ENCODE results near the gene C1orf53.

C1orf53 gene

DNA sequence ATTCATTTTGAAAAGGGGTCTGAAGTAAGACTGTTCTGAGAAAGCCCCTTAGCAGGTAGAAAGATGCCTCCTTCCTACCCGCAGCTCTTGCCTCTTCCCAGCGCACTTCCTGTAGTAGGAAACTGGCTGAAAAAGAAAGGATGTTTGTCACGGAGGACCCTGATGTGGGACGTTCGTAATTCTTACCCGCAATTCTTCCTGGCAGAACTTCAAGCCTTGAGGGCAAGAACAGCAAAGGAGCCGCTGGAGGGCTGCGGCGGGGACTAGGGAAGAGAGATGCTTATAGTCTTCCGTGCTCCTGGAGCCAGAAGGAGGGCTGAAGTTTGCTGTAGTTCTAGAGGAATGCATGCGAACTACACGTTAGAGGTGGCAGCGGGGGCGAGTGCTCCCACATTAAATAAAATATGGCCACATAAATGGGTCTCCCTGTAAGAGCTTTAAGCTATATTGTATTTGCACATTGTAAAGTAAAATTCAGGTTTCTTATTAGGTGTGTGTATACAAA, 6.3 kb downstream of the C1orf53 start:
- no peak for DNase-seq (ENCODE audit: low read depth)

DNA sequence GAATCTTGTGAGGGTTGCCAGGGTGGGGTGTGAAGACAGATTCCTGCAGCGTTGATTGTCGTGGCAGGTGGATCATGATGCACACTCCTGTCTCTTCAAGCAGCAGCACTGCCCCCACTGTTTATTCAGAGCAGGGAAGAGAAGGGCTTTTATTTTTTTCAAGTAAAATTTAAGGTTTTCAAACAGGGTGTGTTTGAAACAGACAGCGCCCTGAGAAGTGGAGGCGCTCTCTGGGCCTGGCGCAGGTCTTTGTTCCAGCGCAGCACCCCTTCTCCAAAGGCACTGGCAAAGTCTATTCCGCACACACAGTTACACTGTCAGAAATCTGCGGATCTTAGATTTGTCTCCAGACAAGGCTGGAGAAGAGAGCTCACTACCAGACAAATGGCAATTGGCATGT, 7.0 kb downstream of the C1orf53 start:
- DNase-seq (ENCODE audit: low read depth) = no peak

DNA sequence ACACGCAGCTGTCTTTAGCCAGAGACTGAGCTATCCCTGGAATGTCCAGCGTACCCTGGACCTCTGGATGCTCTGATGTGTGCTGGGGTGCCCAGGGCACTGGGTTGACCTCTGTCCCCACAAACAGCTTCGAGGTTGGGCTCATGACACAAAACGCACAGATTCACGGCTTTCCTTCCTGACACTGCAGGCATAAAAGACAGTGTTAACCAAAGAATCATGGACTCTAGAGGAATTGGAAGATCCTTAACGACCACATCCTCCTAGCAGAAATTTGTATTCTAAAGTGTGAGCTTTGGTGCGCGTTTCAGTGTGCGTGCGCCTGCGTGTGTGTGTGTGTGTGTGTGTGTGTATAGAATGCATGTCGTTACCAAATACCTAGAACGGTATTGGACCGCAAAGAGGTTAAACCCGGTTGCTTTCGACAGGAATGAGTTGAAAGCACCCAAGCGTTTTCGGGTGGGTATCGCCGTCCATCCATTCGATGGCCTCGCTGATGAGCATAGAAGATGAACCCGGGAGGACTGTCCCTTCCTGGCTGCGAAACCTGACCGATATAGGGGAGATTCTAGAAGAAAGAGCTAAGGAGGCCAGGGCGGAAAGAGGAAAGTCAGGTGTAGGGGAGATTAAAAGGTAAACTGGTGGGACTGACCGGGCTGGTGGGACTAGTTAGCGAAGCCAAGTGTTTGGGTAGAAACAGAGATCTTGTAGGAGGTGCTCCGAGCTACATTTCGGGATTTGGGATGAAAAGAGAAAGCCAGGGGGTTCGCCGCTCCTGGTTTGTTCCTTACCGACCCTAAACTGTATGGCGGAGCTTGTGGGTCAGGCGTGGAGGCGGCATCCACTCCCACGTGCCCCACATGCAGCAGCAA, 7.9 kb downstream of the C1orf53 start:
- no peak for DNase-seq (ENCODE audit: low read depth)

DNA sequence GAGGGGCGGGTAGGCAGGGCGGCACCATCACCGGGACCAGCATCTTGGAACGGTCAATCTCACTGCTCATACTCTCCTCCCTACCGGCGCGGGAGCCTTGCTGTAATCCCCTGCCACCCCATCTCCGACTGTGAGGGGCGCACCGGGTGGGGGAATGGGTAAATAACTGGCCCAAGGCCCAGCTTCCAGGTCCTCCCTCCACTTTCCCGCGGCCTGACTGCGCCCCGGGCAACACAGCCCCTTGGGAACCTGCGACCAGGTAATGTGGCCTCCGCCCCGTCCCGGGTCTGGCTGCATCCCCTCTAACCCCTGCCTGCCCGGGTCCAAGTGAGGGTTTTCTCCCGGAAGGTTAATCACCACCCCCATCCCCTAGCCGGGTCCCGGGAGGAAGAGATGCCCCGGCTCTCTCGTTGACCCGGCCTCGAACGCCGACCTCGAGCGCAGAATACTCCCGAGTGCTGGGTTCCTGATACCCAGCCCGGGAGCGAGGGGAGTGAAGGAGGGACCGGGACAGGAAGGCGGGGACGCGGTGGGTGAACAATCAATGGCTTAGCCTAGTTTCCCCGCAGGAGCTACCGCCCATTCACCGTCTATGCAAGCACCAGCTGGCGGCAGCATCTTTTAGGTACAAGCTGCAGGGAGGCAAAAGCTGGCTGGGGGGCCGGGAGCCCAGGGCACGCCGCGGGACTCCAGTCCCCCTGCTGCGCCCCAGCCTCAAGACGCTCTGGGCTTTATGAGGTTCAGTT, 8.9 kb downstream of the C1orf53 start:
- no peak for DNase-seq (ENCODE audit: low read depth)

DNA sequence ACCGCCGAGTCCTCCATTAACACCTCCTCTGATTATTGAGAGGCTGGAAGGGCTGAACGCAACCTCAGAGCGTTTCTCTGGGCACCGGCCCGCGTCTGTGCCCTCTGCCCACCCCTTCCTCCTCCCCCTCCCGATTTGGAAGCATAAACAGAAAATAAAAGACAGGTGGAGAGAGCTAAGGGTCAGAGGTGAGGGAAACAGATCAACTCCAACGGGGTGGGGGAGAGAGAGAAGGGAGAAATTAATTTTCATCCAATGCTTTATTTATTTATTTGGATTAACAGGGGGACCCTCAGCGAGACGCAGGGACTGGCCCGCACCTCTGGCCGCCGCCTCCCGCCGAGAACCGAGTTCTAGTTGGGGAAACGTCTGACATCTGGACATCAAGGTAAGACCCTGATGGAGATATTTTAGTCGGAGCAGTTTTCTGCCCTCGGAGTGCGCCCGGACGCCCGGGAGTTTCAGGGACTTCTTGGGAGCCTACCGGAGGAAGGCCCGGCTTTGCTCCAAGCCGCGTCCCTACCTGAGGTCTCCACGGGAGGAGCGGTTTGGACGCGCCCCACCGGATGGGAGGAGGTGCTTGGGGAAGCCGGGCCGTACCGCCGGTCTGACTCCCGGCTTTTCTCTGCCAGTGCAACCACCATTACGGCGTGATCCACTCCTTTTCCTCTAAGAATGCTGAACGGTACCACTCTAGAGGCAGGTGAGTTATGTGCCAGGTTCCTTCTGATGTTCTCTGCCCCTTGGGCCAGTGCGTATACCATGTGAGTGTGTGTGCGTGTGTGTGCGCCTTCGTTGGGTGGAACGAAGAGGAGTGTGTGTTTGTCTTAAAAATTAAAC, 9.6 kb downstream of the C1orf53 start:
- DNase-seq (ENCODE audit: low read depth) = no peak

DNA sequence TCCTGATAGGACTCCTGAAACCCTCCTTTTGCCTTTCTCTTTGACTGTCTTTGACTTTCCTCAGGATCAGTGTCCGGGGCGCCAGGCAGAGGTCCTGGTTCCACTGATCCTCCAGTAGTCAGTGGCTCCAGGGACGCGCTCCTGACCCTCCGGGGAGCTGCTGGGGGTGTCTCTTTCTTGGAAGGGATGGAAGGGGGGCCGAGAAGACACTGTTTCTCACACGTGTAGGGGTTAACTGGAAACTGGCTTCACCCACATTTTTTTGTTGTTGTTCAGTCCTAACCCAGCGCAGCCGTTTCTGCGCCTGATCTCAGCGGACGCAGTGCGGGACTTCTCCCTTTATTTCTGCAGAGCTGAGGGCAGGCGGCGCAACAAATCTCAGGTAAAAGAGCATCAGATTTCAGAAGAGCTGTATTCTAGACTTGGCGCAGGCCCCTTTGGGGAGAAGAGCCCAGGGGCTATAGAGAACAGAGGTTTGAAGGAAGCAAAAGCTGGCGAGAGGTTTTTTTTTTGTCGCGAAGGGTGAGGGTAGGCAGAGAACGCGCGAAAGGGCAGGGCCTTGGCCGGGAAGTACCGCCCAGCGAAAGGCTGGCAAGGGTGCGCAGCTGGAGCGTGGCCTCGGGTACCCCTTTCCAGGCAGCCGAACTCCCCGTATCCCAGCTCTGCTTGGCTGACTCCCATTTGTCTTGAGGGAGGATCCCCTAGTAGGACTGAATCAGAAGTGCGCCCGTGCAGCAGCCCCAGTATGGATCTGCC, 10.5 kb downstream of the C1orf53 start:
- DNase-seq (ENCODE audit: low read depth) = no peak

DNA sequence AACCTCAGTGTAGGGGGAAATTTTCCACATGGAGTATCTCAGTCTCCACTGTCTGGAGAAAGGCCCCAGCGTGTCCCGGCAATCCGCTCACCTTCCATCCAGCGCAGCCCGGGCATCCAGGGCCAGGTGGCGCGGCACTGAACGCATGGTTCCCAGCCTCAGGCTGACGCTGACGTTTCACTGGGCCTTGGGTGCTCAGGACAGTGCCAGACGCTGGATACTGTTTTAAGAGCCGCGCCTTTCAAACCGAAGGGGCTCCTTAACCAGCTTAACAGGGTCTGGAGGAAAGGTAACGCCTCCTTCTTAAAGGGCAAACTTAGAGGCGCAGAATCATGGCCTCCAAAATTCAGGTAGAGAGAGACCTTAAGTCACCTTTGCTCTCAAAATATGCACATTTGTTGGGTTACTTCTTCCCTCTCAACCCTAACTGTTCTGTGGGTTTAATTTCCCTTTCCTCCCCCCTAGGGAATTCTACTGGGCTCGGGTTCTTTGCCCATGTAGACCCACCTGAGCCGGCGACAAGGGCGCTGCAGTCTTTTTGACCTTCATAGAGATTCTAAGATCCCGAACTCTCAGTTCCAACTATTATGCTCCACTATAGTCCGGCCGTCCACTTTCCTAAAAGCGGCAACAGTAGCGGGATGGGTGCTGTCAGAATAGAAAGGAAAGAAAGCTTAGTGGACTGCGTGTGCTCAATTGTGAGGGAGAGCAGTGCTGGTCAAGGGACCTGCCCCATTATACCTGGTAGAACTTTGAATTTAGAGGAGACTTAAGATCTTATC, 11.3 kb downstream of the C1orf53 start:
- no peak for DNase-seq (ENCODE audit: low read depth)

DNA sequence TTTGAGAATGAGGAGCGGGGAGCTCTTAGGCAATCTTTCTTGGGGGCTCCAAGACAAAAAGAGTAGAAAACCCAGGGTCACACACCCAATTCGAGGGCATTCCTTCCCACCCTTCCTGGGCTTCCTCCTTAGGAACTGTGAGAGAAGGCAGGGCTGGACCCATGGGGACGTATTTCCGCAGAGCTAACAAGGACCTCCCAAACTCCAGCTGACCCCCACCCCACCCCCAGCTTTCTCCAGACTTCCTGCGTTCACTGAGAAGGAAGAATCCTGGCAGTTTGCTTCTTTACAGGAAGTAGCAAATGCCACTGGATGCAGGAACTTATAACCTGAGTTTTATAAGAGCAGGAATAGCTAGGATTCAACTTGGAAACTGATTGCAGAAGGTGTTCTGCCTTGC, 12.1 kb downstream of the C1orf53 start:
- no peak for DNase-seq (ENCODE audit: low read depth)

DNA sequence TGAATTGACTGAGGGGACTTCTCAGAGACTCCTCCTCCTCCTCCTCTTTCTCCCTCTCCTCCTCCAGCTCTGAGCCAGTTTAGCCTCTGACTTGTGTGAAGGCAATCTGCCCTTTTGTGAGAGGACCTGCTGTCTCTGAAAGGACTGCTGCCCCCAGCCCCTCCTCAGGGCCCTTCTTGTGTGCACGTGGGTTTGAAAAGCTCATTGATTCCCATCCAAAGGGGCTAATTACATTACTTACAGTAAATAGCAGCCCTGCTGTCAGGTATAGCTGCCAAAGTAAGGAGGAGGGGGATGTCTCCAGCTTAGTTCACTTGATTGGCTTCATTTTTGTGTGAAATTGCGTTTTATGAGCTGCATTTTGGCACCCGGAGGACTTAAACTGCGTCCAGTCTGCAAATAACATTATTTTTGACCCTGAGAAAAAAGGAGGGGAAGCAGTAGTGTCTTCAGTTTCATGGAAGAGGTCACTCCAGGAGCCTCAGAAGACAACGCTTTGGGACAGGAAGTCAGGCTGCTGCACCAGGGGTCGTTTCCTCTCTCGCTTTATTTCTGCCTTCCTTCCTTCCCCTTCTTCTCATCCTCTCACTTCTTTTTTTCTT, 12.9 kb downstream of the C1orf53 start:
- no peak for DNase-seq (ENCODE audit: low read depth)

DNA sequence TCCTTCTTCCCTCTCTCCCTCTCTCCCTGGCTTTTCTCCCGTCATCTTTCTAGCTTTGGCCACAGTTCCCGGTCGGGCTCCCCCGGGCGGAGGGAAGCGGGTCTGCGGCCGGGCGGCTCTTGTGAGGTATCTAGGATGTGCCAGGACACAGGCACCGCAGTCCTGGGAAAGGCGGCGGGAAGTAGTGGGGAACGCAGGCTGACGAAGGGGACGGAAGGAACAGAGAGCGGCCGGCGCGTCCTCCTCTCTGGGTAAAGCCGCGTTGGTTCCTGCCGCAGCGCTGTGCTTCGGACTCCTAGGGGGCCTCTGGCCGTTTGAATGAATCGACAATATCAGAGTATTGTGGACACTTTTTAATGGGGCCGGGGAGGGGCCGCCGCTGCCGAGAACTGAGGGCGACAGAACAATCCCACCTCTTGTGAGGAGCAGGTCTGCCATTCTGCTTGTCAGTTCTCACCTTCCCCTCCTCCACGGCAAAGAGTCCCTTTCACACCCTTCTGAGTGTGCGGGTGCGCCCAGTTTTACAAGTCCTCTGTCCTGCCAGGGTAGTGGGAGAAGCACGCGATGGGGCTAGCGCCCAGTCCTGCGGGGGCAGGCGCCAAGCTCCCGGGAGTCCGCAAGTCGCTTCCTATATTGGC, 13.6 kb downstream of the C1orf53 start:
- DNase-seq (ENCODE audit: low read depth) = no peak

DNA sequence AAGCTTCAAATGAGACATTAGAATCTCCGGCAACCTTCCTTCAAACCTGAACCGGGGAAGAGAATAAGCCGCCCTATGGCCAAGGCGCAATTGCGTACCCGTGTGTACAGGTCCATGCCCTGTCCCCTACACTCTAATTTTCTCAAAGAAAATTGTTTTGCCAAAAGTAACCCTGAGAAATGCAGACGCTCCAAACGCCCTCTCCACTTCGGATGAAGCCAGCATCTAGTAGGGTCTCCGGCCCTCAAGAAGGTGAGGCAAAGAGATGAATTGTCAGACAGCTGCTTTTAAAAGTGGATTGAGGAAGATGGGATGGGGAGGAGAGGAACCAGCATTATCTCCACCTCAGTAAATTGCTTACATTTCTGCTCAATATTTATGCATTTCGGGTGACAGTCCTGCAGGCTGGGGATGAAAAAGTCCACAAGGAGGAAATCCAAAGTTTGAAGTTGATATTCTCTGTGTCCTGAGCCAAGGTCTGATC, 14.1 kb downstream of the C1orf53 start:
- no peak for DNase-seq (ENCODE audit: low read depth)

DNA sequence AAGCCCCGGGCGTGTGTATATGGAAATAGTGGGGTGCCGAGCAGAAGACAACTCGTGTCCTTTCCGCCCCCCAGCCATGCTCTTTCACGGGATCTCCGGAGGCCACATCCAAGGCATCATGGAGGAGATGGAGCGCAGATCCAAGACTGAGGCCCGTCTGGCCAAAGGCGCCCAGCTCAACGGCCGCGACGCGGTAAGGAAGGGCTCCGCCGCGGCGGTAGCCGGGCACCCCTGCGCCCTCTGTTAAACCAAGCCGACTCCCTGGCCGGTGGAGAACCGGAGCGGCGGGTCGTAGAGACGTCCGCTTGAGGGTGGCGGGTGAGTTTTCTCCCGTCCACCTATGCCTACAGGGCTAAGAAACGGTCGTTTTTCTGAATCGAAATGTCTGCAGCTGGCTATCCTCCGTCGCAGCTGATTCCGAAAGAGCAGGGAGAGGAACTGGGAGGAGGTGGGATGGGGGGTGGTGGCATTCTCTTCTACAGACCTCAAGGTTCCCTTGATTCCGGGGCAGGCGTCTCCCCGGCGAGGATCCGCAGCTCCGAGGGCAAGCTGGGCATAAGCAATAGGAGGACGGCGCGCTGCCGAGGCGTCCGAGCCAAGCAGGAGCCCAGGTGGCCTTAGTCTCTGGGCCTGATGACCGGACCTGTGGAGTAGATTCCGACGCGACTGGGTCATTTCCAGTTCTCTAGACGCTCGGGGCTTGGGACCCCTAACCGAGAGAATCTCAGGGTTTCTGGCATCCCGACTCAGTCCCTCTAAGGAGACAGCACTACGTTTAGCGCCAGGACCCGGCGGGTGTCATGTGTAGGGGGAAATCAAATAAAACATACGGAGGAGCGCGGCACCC, 15.6 kb downstream of the C1orf53 start:
- no peak for DNase-seq (ENCODE audit: low read depth)

DNA sequence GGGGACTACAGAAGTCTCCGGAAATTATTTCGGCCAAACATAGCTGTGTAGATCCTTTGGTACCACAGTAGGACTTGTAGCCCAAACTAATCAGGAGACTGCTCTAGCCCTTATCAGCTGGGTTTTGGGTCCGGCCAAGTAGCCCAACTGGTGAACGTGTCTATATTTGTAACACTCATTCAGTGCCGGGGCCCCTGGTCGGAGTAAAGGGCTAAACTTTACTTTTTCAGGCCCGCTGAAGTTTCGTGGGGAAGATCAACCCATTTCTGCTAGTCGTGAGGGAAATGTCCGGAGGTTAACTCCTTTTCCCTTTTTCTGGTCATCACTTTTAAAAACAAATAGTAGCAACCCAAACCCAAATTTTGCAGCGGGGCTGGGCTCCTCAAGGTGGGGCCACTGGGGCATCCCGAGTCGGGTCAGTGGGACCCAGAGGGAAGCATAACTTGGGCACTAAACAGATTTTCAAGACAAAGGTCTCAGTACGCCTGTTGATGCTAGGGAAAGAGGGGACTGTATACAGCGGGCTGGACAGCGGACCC, 16.4 kb downstream of the C1orf53 start:
- no peak for DNase-seq (ENCODE audit: low read depth)

DNA sequence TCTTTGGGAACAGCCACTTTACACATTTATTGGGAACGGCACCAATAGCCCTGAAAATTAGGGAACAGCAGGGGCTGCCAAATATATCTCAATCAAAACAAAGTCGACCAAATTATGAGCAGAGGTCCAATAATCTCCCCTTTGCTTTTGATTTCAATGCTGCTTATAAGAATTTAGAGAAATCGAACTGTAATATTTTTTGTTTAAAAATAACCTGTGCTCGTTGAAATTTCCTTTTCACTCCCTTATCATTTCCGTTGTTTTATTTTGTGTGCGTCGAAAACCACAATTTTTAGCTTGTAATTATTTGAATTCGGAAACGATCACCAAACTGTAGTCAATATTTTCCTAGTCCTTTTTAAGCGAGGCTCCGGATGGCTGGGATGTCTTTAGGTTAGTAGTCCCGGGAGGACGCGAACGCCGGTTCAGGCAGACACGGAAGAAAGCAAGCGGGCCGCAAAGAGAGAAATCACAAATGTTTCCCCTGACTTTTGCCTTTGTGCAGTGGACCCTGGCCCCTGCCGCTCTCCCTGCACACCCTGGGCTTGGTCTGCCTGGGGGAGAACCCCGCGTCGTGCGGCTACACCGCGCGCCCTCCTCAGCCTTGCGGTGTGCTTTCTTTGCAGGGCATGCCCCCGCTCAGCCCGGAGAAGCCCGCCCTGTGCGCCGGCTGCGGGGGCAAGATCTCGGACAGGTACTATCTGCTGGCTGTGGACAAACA, 17.1 kb downstream of the C1orf53 start:
- DNase-seq (ENCODE audit: low read depth) = no peak

DNA sequence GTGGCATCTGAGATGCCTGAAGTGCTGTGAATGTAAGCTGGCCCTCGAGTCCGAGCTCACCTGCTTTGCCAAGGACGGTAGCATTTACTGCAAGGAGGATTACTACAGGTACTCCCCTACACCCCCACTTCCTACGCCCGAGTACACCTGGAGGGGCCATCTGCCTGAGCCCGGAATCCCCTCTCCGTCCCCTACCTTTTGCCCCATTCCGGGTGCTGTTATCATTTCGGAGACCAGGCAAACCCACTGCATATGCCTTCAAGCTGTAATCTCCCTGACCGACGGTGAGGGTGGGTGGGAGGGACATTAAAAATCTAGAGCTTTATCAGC, 17.6 kb downstream of the C1orf53 start:
- no peak for DNase-seq (ENCODE audit: low read depth)

DNA sequence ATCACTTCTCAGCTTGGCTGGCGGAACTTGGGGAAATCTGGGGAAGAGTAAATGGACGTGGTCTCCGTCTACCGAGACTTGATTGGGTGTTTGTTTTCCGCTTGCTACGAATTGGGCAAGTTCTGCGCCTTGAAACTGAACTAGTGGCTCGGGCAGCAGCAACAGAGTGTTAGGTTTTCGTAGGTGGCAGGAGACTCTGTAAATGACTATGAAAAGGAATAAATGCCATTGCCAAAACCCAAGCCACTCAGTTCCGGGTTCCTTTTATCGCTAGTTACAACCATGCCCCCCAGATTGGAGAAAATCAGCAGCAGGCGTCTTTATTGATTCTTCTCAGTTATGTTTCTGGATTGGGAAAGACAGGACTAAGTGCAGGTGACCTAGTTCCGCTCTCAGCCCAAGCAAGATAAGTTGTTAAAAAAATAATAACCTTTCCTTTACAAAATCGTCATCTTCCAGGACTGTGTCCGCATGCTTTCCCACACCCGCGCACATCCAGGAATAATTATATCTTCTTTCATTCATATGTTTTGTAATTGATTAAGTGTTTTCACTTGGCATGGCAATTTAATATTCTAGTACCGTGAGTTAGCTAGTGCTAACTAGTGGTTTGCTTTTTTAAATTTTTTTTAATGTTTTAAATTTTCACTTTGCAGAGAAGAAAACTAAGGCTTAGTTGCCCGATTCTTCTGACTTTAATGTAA, 18.1 kb downstream of the C1orf53 start:
- DNase-seq (ENCODE audit: low read depth) = no peak

Measured in GM04503 (cell line).